ENCODE results near the gene PLBD2.
A peak's percentile ranks its signal among the peaks of the same experiment; 100 is the strongest.

Gene PLBD2, protein sequence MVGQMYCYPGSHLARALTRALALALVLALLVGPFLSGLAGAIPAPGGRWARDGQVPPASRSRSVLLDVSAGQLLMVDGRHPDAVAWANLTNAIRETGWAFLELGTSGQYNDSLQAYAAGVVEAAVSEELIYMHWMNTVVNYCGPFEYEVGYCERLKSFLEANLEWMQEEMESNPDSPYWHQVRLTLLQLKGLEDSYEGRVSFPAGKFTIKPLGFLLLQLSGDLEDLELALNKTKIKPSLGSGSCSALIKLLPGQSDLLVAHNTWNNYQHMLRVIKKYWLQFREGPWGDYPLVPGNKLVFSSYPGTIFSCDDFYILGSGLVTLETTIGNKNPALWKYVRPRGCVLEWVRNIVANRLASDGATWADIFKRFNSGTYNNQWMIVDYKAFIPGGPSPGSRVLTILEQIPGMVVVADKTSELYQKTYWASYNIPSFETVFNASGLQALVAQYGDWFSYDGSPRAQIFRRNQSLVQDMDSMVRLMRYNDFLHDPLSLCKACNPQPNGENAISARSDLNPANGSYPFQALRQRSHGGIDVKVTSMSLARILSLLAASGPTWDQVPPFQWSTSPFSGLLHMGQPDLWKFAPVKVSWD

DNA sequence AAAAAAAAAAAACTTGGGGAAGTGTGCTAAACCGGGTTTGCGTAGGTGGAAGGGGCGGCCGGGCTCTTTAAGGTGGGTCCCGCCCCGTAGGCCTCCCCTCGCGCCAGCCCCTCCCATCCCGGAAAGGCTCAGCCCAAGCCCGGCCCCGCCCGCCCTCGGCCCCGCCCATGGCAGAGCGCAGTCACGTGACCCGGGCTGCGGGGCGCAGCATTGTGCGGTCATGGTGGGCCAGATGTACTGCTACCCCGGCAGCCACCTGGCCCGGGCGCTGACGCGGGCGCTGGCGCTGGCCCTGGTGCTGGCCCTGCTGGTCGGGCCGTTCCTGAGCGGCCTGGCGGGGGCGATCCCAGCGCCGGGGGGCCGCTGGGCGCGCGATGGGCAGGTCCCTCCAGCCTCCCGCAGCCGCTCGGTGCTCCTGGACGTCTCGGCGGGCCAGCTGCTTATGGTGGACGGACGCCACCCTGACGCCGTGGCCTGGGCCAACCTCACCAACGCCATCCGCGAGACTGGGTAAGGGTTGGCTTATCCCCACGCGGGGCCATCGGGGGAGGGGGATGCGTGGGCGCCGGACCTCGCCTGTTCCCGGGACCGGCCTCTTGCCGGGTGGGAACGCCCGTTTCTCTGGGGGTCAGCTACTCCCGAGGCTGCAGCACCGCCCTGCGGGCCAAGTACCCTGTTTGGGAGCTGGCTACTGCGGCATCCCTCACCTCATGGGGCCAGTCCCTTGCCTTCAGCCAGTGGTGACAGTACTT, at the start of gene PLBD2:
TSS of gene PLBD2 (plus strand) at position 207 of the 752 bp plus-strand sequence. CDS start at position 221, 14 bp downstream.
- peak within 1 kb of the TSS; percentile 85 for H3K4me3 ChIP-seq (ENCODE audit: control insufficient read depth, low read depth, low read length)
- TF ChIP-seq, protein P1, sequence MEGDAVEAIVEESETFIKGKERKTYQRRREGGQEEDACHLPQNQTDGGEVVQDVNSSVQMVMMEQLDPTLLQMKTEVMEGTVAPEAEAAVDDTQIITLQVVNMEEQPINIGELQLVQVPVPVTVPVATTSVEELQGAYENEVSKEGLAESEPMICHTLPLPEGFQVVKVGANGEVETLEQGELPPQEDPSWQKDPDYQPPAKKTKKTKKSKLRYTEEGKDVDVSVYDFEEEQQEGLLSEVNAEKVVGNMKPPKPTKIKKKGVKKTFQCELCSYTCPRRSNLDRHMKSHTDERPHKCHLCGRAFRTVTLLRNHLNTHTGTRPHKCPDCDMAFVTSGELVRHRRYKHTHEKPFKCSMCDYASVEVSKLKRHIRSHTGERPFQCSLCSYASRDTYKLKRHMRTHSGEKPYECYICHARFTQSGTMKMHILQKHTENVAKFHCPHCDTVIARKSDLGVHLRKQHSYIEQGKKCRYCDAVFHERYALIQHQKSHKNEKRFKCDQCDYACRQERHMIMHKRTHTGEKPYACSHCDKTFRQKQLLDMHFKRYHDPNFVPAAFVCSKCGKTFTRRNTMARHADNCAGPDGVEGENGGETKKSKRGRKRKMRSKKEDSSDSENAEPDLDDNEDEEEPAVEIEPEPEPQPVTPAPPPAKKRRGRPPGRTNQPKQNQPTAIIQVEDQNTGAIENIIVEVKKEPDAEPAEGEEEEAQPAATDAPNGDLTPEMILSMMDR (conservative IDR thresholded peaks at IDR 0.05; ENCODE audit: control insufficient read depth, insufficient read depth, low read depth, low read length): no peak
- DNase-seq (ENCODE audit: low read depth): peak; percentile 89

DNA sequence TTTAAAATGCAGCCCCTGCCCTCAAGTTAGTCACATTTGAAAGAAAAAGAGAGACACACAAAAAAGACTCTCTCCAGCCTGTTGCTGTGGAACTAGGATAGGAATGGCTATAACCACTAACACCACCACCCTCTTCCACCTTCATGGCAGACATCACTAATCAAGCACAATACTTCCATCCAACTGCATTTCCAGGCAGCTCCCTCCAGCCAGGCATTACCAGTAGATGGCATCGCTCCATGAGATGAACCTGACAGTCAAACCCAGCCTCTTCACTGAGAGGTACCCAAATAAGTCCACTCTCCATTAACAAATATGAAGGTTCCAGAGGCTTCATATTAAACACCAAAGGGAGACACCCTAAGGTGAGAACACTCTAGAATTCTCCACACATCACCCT, 47.9 kb upstream of the PLBD2 start:
- TF ChIP-seq, protein P1 (conservative IDR thresholded peaks at IDR 0.05; ENCODE audit: control insufficient read depth, insufficient read depth, low read depth, low read length): peak; percentile 12
- peak; percentile 28 for DNase-seq (ENCODE audit: low read depth)
- no peak overlapping the region for H3K4me3 ChIP-seq (ENCODE audit: control insufficient read depth, low read depth, low read length)

DNA sequence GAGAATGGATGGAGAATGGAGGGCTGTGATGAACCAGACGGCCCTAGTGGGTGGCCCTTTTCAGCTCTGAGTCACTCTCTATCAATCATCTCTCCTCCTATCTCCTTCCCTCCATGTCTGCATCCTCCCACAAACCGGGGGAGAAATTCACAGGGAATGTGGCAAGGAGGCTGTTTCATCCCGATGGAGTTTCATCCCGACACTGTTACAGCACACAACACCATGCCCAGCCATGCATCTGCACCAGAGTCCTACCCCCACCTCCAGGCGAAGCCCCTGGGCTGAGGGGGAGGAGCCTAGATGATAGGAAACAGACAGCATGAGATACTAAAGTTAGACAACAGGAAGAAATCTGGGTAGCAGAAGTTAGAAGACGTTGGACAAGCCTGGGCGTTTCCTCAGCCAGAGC, 44.3 kb upstream of the PLBD2 start:
- peak; percentile 38 for DNase-seq (ENCODE audit: low read depth)
- H3K4me3 ChIP-seq (ENCODE audit: control insufficient read depth, low read depth, low read length): no peak overlapping the region
- TF ChIP-seq, protein P1 (conservative IDR thresholded peaks at IDR 0.05; ENCODE audit: control insufficient read depth, insufficient read depth, low read depth, low read length): no peak

DNA sequence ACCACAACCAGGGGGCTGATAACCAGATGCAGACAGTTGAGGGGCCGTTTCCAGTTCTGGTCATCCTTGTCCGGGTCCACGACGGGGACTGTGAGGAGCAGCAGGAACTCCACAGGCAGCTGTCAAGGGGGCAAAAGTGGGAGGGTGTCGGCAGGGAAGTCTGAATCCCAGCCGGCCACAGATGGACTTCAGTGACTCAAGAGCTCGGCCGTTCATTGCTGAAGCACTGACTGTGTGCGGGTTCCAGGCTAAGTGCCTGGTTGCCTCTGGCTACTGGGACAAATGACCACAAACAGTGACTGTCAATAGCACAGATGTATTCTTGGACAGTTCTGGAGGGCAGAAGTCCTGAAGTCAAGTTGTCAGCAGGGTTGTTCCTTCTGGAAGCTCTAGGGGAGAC, 43.0 kb upstream of the PLBD2 start:
- TF ChIP-seq, protein P1 (conservative IDR thresholded peaks at IDR 0.05; ENCODE audit: control insufficient read depth, insufficient read depth, low read depth, low read length): no peak
- H3K4me3 ChIP-seq (ENCODE audit: control insufficient read depth, low read depth, low read length): no peak overlapping the region
- DNase-seq (ENCODE audit: low read depth): no peak

DNA sequence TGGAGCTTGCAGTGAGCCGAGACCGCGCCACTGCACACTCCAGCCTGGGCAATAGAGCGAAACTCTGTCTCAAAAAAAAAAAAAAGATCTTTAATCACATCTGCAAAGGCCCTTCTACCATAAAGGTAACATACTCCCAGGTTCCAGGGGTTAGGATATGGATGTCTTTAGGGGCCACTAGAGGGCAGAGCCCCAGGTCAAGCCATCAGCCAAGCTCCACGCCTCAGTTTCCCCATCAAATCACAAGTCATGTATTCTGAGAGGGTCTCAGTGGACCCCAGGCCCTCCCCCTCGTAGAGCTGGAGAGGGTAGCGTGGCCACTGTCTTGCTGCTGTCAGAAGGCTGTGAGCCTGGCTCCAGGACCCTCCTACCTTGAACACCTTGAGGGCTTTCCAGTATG, 42.2 kb upstream of the PLBD2 start:
- no peak for DNase-seq (ENCODE audit: low read depth)
- TF ChIP-seq, protein P1 (conservative IDR thresholded peaks at IDR 0.05; ENCODE audit: control insufficient read depth, insufficient read depth, low read depth, low read length): no peak
- no peak overlapping the region for H3K4me3 ChIP-seq (ENCODE audit: control insufficient read depth, low read depth, low read length)

DNA sequence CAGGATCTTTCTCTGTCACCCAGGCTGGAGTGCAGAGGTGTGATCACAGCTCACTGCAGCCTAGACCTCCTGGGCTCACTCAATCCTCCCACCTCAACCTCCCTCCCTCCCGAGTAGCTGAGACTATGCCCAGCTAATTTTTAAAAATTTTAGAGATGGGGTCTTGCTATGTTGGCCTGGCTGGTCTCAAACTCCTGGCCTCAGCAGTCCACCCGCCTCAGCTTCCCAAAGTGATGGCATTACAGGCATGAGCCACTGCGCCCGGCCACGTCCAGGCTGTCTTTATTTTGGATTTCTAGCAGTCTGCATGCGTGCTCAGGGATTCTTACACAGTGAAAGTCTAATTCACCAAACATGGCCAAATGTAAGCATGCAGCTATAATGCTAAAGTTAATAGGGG, 41.3 kb upstream of the PLBD2 start:
- TF ChIP-seq, protein P1 (conservative IDR thresholded peaks at IDR 0.05; ENCODE audit: control insufficient read depth, insufficient read depth, low read depth, low read length): no peak
- DNase-seq (ENCODE audit: low read depth): no peak
- no peak overlapping the region for H3K4me3 ChIP-seq (ENCODE audit: control insufficient read depth, low read depth, low read length)

Data from fibroblast of mammary gland (primary cell).